Fibroblast of pulmonary artery (primary cell): ENCODE measurements around the gene DCBLD1.

Experiments used
- DNase-seq: peaks from one replicate; pipeline ENCODE4 v3.0.0-alpha.2; 2010; ENCODE audit warnings: low read depth
- H3K4me3 ChIP-seq: replicated peaks from 2 replicates; pipeline ENCODE4 v1.5.1; 2011; ENCODE audit warnings: low read depth, mild to moderate bottlenecking, control low read depth, low read length, moderate library complexity
- TF ChIP-seq, protein P1 (sequence below): IDR thresholded peaks from 2 replicates; pipeline ENCODE4 v1.5.1; 2011; ENCODE audit warnings: mild to moderate bottlenecking, control low read depth, low read length, inconsistent platforms; ENCODE audit errors: missing control alignments

Gene DCBLD1

DNA sequence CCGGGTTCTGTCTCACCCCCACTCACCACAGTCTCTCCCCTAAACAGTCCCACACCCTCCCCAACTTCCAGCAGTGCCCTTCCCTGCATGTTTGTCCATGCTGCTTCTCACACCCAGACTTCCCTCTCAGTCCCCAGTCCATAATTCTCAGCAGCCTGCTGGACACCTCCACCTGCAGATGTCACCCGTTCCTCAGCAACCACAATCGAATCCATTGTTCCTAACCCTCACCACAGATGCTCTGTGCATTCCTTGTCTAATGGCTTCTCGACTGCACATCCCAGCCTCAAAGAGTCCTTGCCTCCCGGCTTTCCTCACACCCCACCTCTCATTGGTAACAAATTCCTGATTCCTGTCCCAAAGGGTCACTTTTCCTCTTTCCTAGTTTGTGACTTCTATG, 64.2 kb downstream of the DCBLD1 start:
- no peak for DNase-seq
- TF ChIP-seq, protein P1, sequence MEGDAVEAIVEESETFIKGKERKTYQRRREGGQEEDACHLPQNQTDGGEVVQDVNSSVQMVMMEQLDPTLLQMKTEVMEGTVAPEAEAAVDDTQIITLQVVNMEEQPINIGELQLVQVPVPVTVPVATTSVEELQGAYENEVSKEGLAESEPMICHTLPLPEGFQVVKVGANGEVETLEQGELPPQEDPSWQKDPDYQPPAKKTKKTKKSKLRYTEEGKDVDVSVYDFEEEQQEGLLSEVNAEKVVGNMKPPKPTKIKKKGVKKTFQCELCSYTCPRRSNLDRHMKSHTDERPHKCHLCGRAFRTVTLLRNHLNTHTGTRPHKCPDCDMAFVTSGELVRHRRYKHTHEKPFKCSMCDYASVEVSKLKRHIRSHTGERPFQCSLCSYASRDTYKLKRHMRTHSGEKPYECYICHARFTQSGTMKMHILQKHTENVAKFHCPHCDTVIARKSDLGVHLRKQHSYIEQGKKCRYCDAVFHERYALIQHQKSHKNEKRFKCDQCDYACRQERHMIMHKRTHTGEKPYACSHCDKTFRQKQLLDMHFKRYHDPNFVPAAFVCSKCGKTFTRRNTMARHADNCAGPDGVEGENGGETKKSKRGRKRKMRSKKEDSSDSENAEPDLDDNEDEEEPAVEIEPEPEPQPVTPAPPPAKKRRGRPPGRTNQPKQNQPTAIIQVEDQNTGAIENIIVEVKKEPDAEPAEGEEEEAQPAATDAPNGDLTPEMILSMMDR, result no peak
- no peak overlapping the region for H3K4me3 ChIP-seq

DNA sequence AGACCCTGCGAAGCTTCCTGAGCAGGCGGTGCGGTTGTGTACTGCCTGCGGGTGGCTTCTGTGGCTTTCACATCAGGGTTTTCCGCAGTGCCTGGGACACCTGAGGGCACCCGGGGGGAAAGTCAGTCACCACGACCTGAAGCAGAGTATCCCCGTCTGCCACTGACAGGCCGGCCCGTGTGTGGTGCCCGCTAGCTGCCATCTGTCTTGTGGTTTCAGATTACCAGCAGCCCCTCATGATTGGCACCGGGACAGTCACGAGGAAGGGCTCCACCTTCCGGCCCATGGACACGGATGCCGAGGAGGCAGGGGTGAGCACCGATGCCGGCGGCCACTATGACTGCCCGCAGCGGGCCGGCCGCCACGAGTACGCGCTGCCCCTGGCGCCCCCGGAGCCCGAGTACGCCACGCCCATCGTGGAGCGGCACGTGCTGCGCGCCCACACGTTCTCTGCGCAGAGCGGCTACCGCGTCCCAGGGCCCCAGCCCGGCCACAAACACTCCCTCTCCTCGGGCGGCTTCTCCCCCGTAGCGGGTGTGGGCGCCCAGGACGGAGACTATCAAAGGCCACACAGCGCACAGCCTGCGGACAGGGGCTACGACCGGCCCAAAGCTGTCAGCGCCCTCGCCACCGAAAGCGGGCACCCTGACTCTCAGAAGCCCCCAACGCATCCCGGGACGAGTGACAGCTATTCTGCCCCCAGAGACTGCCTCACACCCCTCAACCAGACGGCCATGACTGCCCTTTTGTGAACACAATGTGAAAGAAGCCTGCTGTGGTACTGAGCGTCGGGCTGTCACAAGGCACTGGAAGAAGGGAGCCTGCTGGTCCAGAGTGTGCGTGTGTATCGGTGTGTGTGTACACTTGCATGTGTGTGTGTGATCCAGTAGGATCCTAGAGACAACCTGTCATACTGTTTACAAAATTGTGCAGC, 65.5 kb downstream of the DCBLD1 start:
- TF ChIP-seq, protein P1, result no peak
- peak overlapping the region; percentile 44 for H3K4me3 ChIP-seq
- peak; percentile 50 for DNase-seq

DNA sequence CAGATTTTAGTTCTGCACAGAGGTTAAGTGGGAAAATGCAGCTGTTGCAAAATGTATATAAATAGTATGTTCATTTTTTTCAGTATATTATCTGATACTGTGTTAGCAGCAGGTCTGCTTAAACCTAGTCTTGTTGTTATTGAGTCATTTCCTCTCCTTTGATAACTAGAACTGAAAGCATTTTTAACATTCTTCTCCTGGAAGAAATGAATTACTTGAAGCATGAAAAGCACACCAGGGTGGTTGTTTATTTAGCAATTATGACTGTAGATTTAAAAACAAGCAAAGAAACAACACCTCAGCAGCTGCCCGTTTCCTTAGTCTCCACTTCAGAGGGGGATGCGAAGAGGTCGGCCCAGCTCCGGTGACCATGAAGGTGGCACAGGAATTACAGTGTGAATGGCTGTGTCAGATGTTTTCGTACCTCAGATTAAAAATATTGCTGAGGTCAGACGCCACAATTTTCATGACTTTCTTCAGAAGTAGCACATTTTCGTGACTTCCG, 66.4 kb downstream of the DCBLD1 start:
- peak; percentile 77 for DNase-seq
- H3K4me3 ChIP-seq, result peak overlapping the region; percentile 44
- TF ChIP-seq, protein P1, result no peak

DNA sequence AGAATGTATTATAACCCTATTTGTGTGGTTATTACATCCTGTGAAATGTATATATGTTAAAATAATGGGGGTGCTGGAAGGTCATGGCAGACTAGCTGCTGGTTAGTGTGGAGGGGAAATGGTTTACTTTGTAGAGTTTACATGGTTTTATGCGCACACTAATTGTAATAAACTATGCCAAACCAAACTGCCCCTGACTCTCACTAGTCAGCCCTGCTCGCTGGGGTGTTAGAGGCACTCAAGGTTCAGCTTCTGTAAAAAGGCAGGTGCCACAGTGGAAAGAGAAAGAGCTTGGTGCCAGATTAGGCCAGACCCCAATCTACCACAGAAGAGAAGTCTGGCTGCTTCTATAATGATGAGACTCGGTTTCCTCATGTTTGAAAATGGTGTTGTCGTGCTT, 67.1 kb downstream of the DCBLD1 start:
- TF ChIP-seq, protein P1, result no peak
- DNase-seq, result no peak
- no peak overlapping the region for H3K4me3 ChIP-seq

DNA sequence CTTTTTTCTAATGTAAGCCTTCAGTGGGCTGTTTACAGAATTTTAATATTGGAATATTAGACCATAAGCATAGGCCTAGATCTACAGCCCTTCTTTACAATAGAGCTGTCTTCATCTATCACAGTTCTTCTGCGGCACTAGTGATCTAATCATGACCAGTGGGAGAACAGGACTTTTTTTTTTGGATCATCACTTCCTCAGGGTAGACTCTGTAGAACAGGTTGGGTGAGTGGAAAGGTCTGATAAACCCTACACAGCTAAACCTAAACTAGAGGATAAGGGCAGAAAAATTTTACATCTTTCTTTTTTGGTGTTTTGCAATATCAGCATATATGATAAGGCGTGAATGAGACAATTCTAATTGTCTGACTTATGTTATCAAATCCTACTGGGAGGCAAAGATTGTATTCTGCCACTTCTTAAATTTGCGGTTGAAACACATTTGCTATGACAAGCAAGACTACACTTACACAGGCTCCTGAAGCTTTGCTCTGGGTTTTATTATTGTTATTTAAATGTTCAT, 67.7 kb downstream of the DCBLD1 start:
- no peak overlapping the region for H3K4me3 ChIP-seq
- DNase-seq, result no peak
- TF ChIP-seq, protein P1, result no peak

DNA sequence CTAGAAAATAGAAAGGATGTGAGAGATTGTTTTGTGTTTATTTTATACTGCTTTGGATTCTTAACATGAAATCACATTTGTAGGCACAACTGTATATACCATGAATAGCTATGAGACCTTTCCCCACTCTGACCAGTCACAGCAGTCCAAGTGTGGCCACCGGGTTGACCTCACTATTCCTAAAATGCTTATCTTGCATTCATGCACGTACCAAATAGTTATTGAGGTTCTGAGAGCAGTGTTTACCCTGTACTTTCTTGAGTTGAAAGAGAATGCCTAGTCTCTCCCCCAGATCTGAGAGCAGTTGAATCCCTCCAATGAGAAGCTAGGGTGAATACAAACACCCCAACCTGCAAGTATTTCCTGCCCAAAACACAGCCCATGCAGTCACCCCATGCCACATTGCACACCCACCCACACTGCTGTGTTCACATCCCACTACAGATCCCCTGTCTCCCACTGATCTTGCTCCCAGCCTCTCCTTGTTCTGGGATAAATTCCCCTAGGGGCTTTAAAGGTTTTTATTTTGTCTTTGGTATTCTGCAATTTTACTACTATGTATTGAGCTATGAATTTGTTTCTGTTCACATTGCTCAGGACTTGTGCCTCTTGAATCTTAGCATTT, 68.3 kb downstream of the DCBLD1 start:
- H3K4me3 ChIP-seq, result no peak overlapping the region
- no peak for DNase-seq
- TF ChIP-seq, protein P1, result no peak
